ENCODE measurements around the gene ADAMTSL1.
"Not testable (repeated sequence)": the region's sequence is repeated elsewhere in the genome, so short reads cannot be mapped to it uniquely, and the experiment has no call there.

Gene ADAMTSL1

DNA sequence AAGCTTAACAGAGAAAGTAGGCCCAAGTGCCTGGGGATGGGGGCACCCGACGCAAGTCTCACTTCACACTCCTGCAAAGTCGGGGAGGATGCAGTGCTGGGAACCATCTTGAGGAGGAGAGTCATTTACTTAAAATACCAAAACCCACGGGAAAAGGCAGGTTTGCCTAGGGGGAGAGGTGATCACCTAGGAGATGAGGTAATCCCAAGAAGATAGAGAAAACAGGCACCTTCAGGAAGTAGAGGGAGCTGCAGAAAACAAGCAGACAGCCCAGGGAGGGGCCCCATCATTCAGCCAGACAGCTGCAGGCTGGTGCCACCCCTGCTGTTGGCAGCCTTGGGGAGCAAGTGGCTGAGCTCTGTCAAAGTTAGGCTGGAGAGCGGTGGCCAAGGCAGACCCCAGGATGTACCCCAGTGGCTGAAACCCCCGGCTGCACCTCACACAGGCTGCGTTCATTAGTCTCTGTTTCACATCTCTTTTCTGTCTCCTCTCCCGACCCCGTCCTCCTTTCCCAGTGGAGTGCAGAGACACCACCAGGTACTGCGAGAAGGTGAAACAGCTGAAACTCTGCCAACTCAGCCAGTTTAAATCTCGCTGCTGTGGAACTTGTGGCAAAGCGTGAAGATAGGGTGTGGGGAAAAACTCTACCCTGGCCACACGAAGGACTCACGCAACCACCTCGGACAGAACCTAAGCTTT, 434.1 kb downstream of the ADAMTSL1 start:
- no peak for DNase-seq (ENCODE audit: low read depth)

- DNase-seq (ENCODE audit: low read depth), result no peak
Observed at GRCh38 chr9:18909140-18910018, 435.4 kb downstream of the ADAMTSL1 start.

GRCh38 chr9:18910435-18910834, 436.5 kb downstream of the ADAMTSL1 start:
- DNase-seq (ENCODE audit: low read depth), result no peak

DNA sequence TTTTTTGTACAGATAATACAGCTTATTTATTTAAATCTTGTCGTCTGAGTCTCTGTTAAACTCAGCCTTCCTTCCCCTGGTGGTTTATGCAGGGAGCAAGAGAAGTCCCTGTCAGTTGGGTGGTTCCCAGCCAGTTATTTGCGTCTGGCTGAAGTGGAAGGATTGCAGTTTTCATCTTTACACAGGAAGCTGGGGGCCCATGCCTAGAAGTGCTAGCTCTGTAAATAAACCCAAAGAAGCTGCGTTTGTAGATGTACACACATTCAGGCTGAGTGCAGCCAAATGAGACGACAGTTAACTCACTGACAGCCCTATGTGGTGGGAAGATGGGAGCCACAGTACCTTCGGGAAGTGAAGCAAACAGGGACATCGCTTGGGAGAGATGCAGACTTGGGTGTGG, 437.0 kb downstream of the ADAMTSL1 start:
- no peak for DNase-seq (ENCODE audit: low read depth)

GRCh38 chr9:18911714-18912342, 437.9 kb downstream of the ADAMTSL1 start:
- no peak for DNase-seq (ENCODE audit: low read depth)

GRCh38 chr9:18920141-18921084, 446.5 kb downstream of the ADAMTSL1 start:
- no peak for DNase-seq (ENCODE audit: low read depth)

- DNase-seq (ENCODE audit: low read depth), result no peak
Observed at GRCh38 chr9:18921366-18922075, 447.6 kb downstream of the ADAMTSL1 start.

DNA sequence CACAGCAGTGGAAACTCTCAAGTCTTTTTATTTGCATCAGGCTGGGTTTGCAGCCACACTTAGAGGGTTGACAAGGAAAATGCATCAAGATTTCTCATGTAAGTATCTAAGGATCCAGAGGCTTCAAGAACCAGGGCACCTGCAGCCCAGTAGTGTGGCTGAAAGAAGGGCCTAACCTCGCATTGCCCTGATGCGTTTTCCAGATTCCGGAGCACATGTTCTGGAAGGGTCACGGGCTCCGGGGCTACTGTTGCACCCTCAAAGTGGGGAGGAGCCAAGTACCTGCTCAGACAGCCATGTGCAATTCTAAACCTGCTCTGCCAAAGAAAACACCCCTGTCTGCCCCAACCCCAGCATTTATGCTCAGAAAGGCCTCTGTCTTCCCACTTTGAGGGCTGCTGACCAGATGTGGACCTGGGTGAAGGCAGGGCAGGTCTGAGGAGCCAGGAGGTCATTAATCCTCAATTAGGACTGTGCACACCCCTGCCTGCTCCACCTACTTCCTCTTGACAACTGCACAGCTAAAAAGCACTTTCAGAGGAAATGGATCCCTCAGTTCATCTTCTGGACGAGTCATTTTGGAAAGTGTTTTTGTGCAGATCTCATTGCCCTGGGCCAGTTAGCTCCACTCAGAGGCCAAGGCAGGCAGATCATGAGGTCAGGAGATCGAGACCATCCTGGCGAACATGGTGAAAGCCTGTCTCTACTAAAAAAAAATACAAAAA, 448.4 kb downstream of the ADAMTSL1 start:
- no peak for DNase-seq (ENCODE audit: low read depth)

DNA sequence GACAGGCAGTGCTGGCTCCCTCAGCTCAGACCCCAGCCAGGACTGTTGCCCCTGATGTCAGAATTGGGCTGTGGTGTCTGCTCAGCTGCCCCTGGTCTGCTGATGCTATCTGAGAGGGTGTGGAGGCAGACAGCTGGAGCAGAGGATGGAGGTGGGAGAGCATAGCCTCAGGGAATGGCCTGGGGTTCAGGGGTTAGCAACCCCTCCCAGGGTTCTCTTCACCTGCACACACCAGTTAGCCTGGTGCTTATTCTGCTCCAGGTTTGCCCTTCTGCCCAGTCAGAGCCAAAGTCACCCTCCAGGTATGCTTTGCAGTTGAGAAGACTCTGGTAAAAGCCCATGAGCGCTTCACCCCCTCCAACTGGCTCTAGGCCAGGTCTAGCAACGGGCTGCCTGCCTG, 449.2 kb downstream of the ADAMTSL1 start:
- DNase-seq (ENCODE audit: low read depth), result no peak

GRCh38 chr9:18923671-18924430, 449.9 kb downstream of the ADAMTSL1 start:
- DNase-seq (ENCODE audit: low read depth), result no peak

DNA sequence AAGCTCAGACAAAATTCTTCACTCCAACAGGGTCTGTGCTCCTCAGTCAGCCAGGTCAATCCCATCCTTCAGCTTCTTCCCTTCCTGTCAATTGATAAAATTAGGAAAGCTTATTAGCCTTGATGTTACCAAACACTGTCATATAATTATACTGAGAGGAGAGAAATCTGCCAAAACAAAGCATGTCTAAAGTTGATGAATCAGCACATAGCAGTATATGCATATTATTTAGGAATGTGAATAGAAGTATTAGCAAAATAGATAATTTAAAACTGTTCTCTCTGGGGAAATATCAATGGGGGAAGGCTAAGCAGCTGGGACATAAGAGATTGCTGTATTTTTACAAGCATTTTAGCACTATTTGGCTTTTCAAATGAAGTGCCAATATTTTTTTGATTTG, 451.9 kb downstream of the ADAMTSL1 start:
- DNase-seq (ENCODE audit: low read depth), result no peak

GRCh38 chr9:18926513-18926912, 452.6 kb downstream of the ADAMTSL1 start:
- DNase-seq (ENCODE audit: low read depth), result no peak

- no peak for DNase-seq (ENCODE audit: low read depth)
Observed at GRCh38 chr9:18928711-18929110, 454.8 kb downstream of the ADAMTSL1 start.

GRCh38 chr9:18930611-18931010, 456.7 kb downstream of the ADAMTSL1 start:
- not testable (repeated sequence) for DNase-seq (ENCODE audit: low read depth)

- DNase-seq (ENCODE audit: low read depth), result no peak
Observed at GRCh38 chr9:18935541-18935940, 461.6 kb downstream of the ADAMTSL1 start.

- no peak for DNase-seq (ENCODE audit: low read depth)
Observed at GRCh38 chr9:18936094-18936871, 462.3 kb downstream of the ADAMTSL1 start.

- no peak for DNase-seq (ENCODE audit: low read depth)
Observed at GRCh38 chr9:18939943-18940342, 466.0 kb downstream of the ADAMTSL1 start.

DNA sequence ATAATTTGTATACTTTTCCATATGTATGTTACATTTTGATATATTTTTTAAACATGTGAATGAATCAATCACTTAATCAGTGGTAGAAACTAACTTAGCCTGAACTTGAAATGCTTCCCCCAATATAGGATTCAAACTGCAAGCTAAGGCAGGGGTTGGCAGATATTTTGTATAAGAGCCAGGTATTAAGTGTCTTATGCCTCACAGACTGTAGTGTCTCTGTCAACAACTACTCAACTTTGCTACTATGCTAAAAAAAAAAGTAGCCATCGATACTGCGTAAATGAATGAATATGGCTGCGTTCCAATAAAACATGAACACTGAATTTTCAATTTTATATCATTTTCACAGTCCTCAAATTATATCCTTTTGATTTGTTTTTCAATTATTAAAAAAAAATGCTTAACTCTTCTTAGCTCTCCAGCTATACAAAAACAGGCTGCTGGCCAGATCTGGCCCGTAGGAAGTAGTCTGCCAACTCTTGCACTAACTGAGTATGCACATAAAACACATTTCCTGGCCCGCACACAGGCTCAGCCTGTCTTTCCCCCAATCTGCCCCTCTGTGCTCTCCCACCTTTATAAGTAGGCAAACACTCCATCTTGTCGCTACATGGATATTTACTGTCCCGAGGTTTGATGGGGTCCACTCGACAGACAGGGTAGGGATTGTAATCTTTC, 467.2 kb downstream of the ADAMTSL1 start:
- DNase-seq (ENCODE audit: low read depth), result no peak
